ENCODE data around the gene SMYD3. TPM values are rescaled to one million over a fixed set of nuclear protein-coding genes. Genes with fewer than 3 reads are reported as not detected.

SMYD3 gene
- total and polyA plus RNA-seq, 11 donors = 6.3 to 12.1 (median 9.5) TPM

- no peak for TF ChIP-seq POLR2A (IDR thresholded peaks at IDR 0.05)
- TF ChIP-seq CTCF (IDR thresholded peaks at IDR 0.05) = no peak
- intact Hi-C loops (cut with DNase I) = loop anchor here in 9 of 10 donors (1.0 to 10.0 kb wide), 10 partner anchors 211 to 1339 kb away; partner anchors contain the start of gene KIF26B (in 5 of the 9)
- whole genome bisulfite sequencing, 4 donors = 85 to 91% (median 88%) methylated on average over 7 of the region's 7 CpGs
- no peaks in the 10 kb centered on the region for H3K9me3 ChIP-seq
- no peak for ATAC-seq
- H3K4me1 ChIP-seq = peaks cover 0 to 7% (median 4%) of the 10 kb centered on the region in 12 donors
- H3K36me3 ChIP-seq = no peaks in the 10 kb centered on the region
- no peak for DNase-seq
- no peak overlapping the region for H3K27ac ChIP-seq
- H3K27me3 ChIP-seq = no peaks in the 10 kb centered on the region
- H3K4me3 ChIP-seq = no peak overlapping the region
Measured at GRCh38 chr1:246491551-246492053, 15.5 kb downstream of the SMYD3 start.

- ATAC-seq (no peak), DNase-seq (no peak)
- Histone ChIP-seq H3K9me3 (no peaks in the 10 kb centered on the region), H3K4me1 (peaks cover 0 to 7% (median 4%) of the 10 kb centered on the region in 12 donors), H3K4me3 (no peak overlapping the region), H3K27me3 (no peaks in the 10 kb centered on the region), H3K27ac (no peak overlapping the region), H3K36me3 (no peaks in the 10 kb centered on the region)
- no peak for TF ChIP-seq POLR2A (IDR thresholded peaks at IDR 0.05)
- TF ChIP-seq CTCF (IDR thresholded peaks at IDR 0.05) = no peak
- WGBS, 4 donors = 93 to 97% (median 96%) methylated on average over 6 of the region's 6 CpGs
- intact Hi-C loops (cut with DNase I) = no loop called here
Measured at GRCh38 chr1:246488674-246489073, 18.4 kb downstream of the SMYD3 start.

- no peak overlapping the region for H3K27ac ChIP-seq
Measured at GRCh38 chr1:246483569-246483933, 23.5 kb downstream of the SMYD3 start.

More at GRCh38 chr1:246483569-246483933, 23.5 kb downstream of the SMYD3 start:
- TF ChIP-seq CTCF (IDR thresholded peaks at IDR 0.05) (no peak), POLR2A (IDR thresholded peaks at IDR 0.05) (no peak)
- intact Hi-C loops (cut with DNase I) = no loop called here
- Histone ChIP-seq H3K4me3 (peak overlapping the region in 2 of 12 donors; percentile 4 to 9), H3K4me1 (peaks cover 0 to 10% (median 3%) of the 10 kb centered on the region in 12 donors), H3K9me3 (no peaks in the 10 kb centered on the region), H3K27me3 (no peaks in the 10 kb centered on the region), H3K36me3 (no peaks in the 10 kb centered on the region)
- DNase-seq (no peak), ATAC-seq (no peak)

All from heart left ventricle (tissue), 16 donors.